K562 (cell line): ENCODE data around the gene APOL2. TPM values are rescaled to one million over a fixed set of nuclear protein-coding genes. Genes with fewer than 3 reads are reported as not detected.

ENCODE experiments used
- ATAC-seq: fragments of 200-7000 bp; cut with Tn5 transposase; 3 replicates; pipeline ENCODE4 v1.9.1; 2020; ENCODE audit warnings: moderate library complexity
- BruUV-seq: library from RNA; stranded (reverse); fragments of 400-500 nt; replicated peaks from 2 replicates; lab custom pipeline; 2021; lab: Mats Ljungman, UMichigan
- CTCF ChIA-PET: fragments of 300-600 bp; formaldehyde crosslinking; extraction: SDS; loops from one replicate; lab custom pipeline; 2021; ENCODE audit warnings: low intra/inter-chr PET ratio; lab: Yijun Ruan, JAX
- POLR2A ChIA-PET: fragments of 300-600, 350-650 bp; sonication (Branson Sonifier 250); formaldehyde crosslinking; extraction: SDS; loops from one replicate; lab custom pipeline; 2021; ENCODE audit warnings: antibody characterized with exemption, inconsistent platforms; lab: Yijun Ruan, JAX
- DNase-seq, 4 experiments: peaks; one replicate each; pipeline versions ENCODE4 v3.0.0 to v3.0.0-alpha.2; 2011 to 2018; ENCODE audit warnings: low spot score in 3 of 4, mixed read lengths in 3 of 4; ENCODE audit errors: extremely low read depth in 1 of 4
- FAIRE-seq: peaks from 2 replicates; lab custom pipeline; 2011; peaks lifted over from hg19 to GRCh38; lab: Jason Lieb, UNC
- H2AFZ ChIP-seq: 2 replicates; pipeline ENCODE4 v1.6.0; 2011; ENCODE audit warnings: low read depth, low read length, control low read depth, inconsistent platforms
- H3K27ac ChIP-seq: fragments of 200-600 bp; 3 replicates; pipeline ENCODE4 v1.8.0; 2011; ENCODE audit warnings: low read depth, mild to moderate bottlenecking, control low read depth, inconsistent platforms, low read length, moderate library complexity, mixed read lengths; ENCODE audit errors: extremely low read depth
- H3K27me3 ChIP-seq, 2 experiments: fragments of 300-600 bp in 1 of 2; 2 replicates in 1 of 2; 3 replicates in 1 of 2; pipeline versions ENCODE4 v1.6.0 to v1.8.0; 2011; ENCODE audit warnings: inconsistent platforms in 2 of 2, low read length in 2 of 2, mild to moderate bottlenecking in 1 of 2, mixed read lengths in 1 of 2, moderate library complexity in 1 of 2; ENCODE audit not compliant: control insufficient read depth in 2 of 2, insufficient read depth in 2 of 2
- H3K36me3 ChIP-seq: fragments of 300-600 bp; 3 replicates; pipeline ENCODE4 v1.8.0; 2011; ENCODE audit warnings: mild to moderate bottlenecking, low read length, inconsistent platforms; ENCODE audit not compliant: control insufficient read depth, insufficient read depth
- H3K4me1 ChIP-seq, 2 experiments: fragments of 200-600 bp in 1 of 2; replicated peaks in 1 of 2; 2 replicates in 1 of 2; 3 replicates in 1 of 2; pipeline versions ENCODE4 v1.5.1 to v1.8.0; 2011; ENCODE audit warnings: inconsistent platforms in 2 of 2, low read length in 2 of 2, mild to moderate bottlenecking in 1 of 2, mixed read lengths in 1 of 2, moderate library complexity in 1 of 2; ENCODE audit not compliant: control insufficient read depth in 2 of 2, insufficient read depth in 2 of 2
- H3K4me2 ChIP-seq: 2 replicates; pipeline ENCODE4 v1.6.1; 2011; ENCODE audit warnings: low read length, control low read depth, inconsistent platforms, mixed read lengths; ENCODE audit not compliant: insufficient read depth
- H3K4me3 ChIP-seq: fragments of 200-600 bp; sonication (generic), shearing (Covaris generic); 2 replicates; pipeline ENCODE4 v1.5.1; 2016; ENCODE audit warnings: control low read depth, inconsistent platforms
- H3K79me2 ChIP-seq: fragments of 200-600 bp; 3 replicates; pipeline ENCODE4 v1.8.0; 2011; ENCODE audit warnings: low read length, inconsistent platforms; ENCODE audit not compliant: control insufficient read depth, insufficient read depth
- H3K9ac ChIP-seq, 2 experiments: 2 replicates each; pipeline versions ENCODE4 v1.6.0 to v1.6.1; 2011; ENCODE audit warnings: low read depth in 2 of 2, low read length in 2 of 2, control low read depth in 1 of 2, inconsistent platforms in 1 of 2, mild to moderate bottlenecking in 1 of 2, mixed read lengths in 1 of 2; ENCODE audit not compliant: insufficient read depth in 1 of 2
- H3K9me1 ChIP-seq: one replicate; pipeline ENCODE4 v1.6.0; 2011; ENCODE audit warnings: inconsistent platforms, mild to moderate bottlenecking, low read length, moderate library complexity; ENCODE audit not compliant: control insufficient read depth, insufficient read depth
- H3K9me3 ChIP-seq: replicated peaks from 2 replicates; pipeline ENCODE4 v1.5.1; 2011; ENCODE audit warnings: low read depth, low read length, inconsistent platforms; ENCODE audit not compliant: control insufficient read depth, insufficient read depth
- H4K20me1 ChIP-seq: replicated peaks from 2 replicates; pipeline ENCODE4 v1.6.1; 2011; ENCODE audit warnings: low read length, inconsistent platforms, mixed read lengths; ENCODE audit not compliant: control insufficient read depth, insufficient read depth
- BHLHE40 ChIP-seq: IDR thresholded peaks from 2 replicates; pipeline ENCODE4 v1.6.1; 2011; ENCODE audit warnings: low read length, improper control_type of control experiment
- CHCHD3 ChIP-seq: fragments of 250-450 bp; sonication (Bioruptor Pico); IDR thresholded peaks from 2 replicates; pipeline ENCODE4 v2.1.2; 2022; ENCODE audit warnings: mild to moderate bottlenecking
- CTBP1 ChIP-seq: fragments of 450-650 bp; IDR thresholded peaks from 2 replicates; pipeline ENCODE4 v1.6.1; 2016; ENCODE audit warnings: borderline replicate concordance
- CTCFL ChIP-seq: IDR thresholded peaks from 2 replicates; pipeline ENCODE4 v1.6.1; 2011; ENCODE audit warnings: borderline replicate concordance, low read depth, mild to moderate bottlenecking, moderate library complexity, low read length; ENCODE audit not compliant: insufficient read depth, poor library complexity, severe bottlenecking
- DEAF1 ChIP-seq: fragments of 450-650 bp; formaldehyde crosslinking; IDR thresholded peaks from 2 replicates; pipeline ENCODE4 v1.4.0; 2020; ENCODE audit warnings: mild to moderate bottlenecking, moderate library complexity
- ELF2 ChIP-seq: fragments of 250-450 bp; sonication (Bioruptor Pico); IDR thresholded peaks from 2 replicates; pipeline ENCODE4 v1.5.0; 2021; ENCODE audit warnings: mild to moderate bottlenecking
- HBP1 ChIP-seq: fragments of 450-650 bp; formaldehyde crosslinking; IDR thresholded peaks from 2 replicates; pipeline ENCODE4 v1.4.0; 2022; ENCODE audit warnings: missing genetic modification characterization
- HNRNPK ChIP-seq: fragments of 200-400 bp; formaldehyde crosslinking; IDR thresholded peaks from one replicate; pipeline ENCODE4 v1.6.1; 2018; ENCODE audit warnings: mild to moderate bottlenecking, low read depth, low read length; ENCODE audit not compliant: poor library complexity, severe bottlenecking
- MTA2 ChIP-seq: fragments of 450-650 bp; IDR thresholded peaks from 2 replicates; pipeline ENCODE4 v1.6.1; 2016; ENCODE audit warnings: low read depth
- RAD51 ChIP-seq: fragments of 450-650 bp; IDR thresholded peaks from 2 replicates; pipeline ENCODE4 v1.7.1; 2016; ENCODE audit warnings: low read depth, mild to moderate bottlenecking, borderline replicate concordance
- TCF7L2 ChIP-seq: fragments of 150-350 bp; IDR thresholded peaks from 2 replicates; pipeline ENCODE4 v1.6.1; 2016; ENCODE audit warnings: low read depth, mild to moderate bottlenecking, low read length, moderate library complexity
- TCFL5 ChIP-seq: fragments of 250-450 bp; sonication (Bioruptor Pico); conservative IDR thresholded peaks from 2 replicates; pipeline ENCODE4 v1.6.1; 2021; ENCODE audit warnings: mild to moderate bottlenecking, moderate library complexity, matching md5 sums
- ZFP36 ChIP-seq: fragments of 150-350 bp; IDR thresholded peaks from 2 replicates; pipeline ENCODE4 v1.6.1; 2018; ENCODE audit warnings: low read length, low read depth; ENCODE audit not compliant: partially characterized antibody
- ZNF551 ChIP-seq: fragments of 250-450 bp; sonication (Bioruptor Pico); IDR thresholded peaks from 2 replicates; pipeline ENCODE4 v1.5.0; 2021; ENCODE audit warnings: mild to moderate bottlenecking, moderate library complexity
- ZNF696 ChIP-seq: fragments of 250-450 bp; sonication (Bioruptor Pico); conservative IDR thresholded peaks from 2 replicates; pipeline ENCODE4 v1.4.0; 2020; ENCODE audit warnings: mild to moderate bottlenecking, moderate library complexity
- ZSCAN32 ChIP-seq: fragments of 450-650 bp; formaldehyde crosslinking; IDR thresholded peaks from 2 replicates; pipeline ENCODE4 v1.4.0; 2020; ENCODE audit warnings: mild to moderate bottlenecking, moderate library complexity
- WGBS: fragments of 100-300 bp; shearing (Covaris generic); methylation state at CpG from one replicate; pipeline ENCODE4 v1.1.6; 2016; ENCODE audit warnings: low coverage, mixed read lengths; ENCODE audit not compliant: insufficient coverage; ENCODE audit errors: missing lambda C conversion rate; 5-methylcytosine and 5-hydroxymethylcytosine counted together
- in situ Hi-C: fragments of 300-500 bp; cut with MboI; formaldehyde crosslinking; loops from 4 replicates; pipeline ENCODE4 v1.15.0; 2018; ENCODE audit warnings: inconsistent platforms, mixed read lengths
- intact Hi-C: fragments of 100-400 bp; cut with micrococcal nuclease; formaldehyde crosslinking; loops from 2 replicates; pipeline ENCODE4 v1.14.2; 2022
- polyA plus RNA-seq, 8 experiments: library from polyadenylated mRNA; depleted of rRNA in 4 of 8; stranded (reverse) in 5 of 8; unstranded in 3 of 8; fragments of >200 nt; fragmentation: Nextera tagmentation in 2 of 8; fragmentation: Illumina TruSeq in 1 of 8; extraction: Ambion mirVana in 2 of 8; extraction: Trizol in 1 of 8; gene quantifications; 2 replicates each; pipeline versions ENCODE4 v1.2.1 to v1.2.3, GENCODE V29; 2011 to 2014; ENCODE audit warnings: inconsistent platforms in 1 of 8, missing spikeins in 1 of 8
- total RNA-seq, 7 experiments: library from RNA; depleted of rRNA in 6 of 7; stranded (reverse); fragments of >200 nt in 6 of 7; fragmentation: Illumina TruSeq in 2 of 7; extraction: Trizol in 2 of 7; gene quantifications; 2 replicates each; pipeline versions ENCODE4 v1.2.1 to v1.2.3, GENCODE V29; 2011 to 2021; ENCODE audit warnings: low replicate concordance in 1 of 7

Gene APOL2
- total and polyA plus RNA-seq, 9 of the 15 experiments (the other 6 are each of a cell fraction or from before 2014, with no cell fraction given): 2.7 to 10.6 (median 8.9) TPM

GRCh38 chr22:36208914-36209313, 30.4 kb downstream of the APOL2 start (continued):
- TF ChIP-seq ZNF696 (CRISPR knock-in tag): no peak
- no peak for TF ChIP-seq BHLHE40
- no peak for TF ChIP-seq ZSCAN32
- TF ChIP-seq ELF2 (CRISPR knock-in tag): no peak
- TF ChIP-seq TCFL5 (CRISPR knock-in tag): no peak
- TF ChIP-seq CTBP1: no peak
- no peak for TF ChIP-seq RAD51
- no peak for TF ChIP-seq ZNF551
- no peak for TF ChIP-seq CHCHD3 (CRISPR knock-in tag)
- no peak for TF ChIP-seq ZFP36
- no peak for TF ChIP-seq HNRNPK

- Histone ChIP-seq H3K79me2 (no peaks in the 10 kb centered on the region), H4K20me1 (no peaks in the 10 kb centered on the region), H3K4me1 (no peaks in the 10 kb centered on the region; a peak in 1 of 5 replicates), H3K4me2 (no peak overlapping the region), H3K4me3 (no peak overlapping the region), H3K27me3 (no peaks in the 10 kb centered on the region), H2AFZ (no peak overlapping the region), H3K27ac (no peak overlapping the region), H3K36me3 (no peaks in the 10 kb centered on the region), H3K9me3 (peaks cover 2% of the 10 kb centered on the region; the same call in 1 of the 2 replicates), H3K9ac (no peak overlapping the region), H3K9me1 (no peaks in the 10 kb centered on the region)
- in situ Hi-C loops: no loop called here
- ATAC-seq (no peak), FAIRE-seq (no peak), DNase-seq (no peak)
- CTCF ChIA-PET: no interaction called here
- no TSS peak for BruUV-seq
- intact Hi-C loops: no loop called here
- 9% methylated on average over 1 of the region's 1 CpG for WGBS
- no peak for TF ChIP-seq DEAF1
- no peak for TF ChIP-seq HBP1 (CRISPR knock-in tag)
- TF ChIP-seq CTCFL: no peak
- TF ChIP-seq MTA2: no peak
- TF ChIP-seq TCF7L2: no peak
- POLR2A ChIA-PET: interaction anchor here (0.6 kb wide), 1 partner anchor 13 kb away, joined by 3 read pairs; no protein-coding TSS in a partner anchor
Measured at GRCh38 chr22:36208162-36208765, 31.1 kb downstream of the APOL2 start.
